Measurements from ENCODE around the gene CEP192. TPM values are rescaled to one million over a fixed set of nuclear protein-coding genes. Genes with fewer than 3 reads are reported as not detected.

The CEP192 gene
- total and polyA plus RNA-seq, 2 experiments from 2014 or later, result 8.4 to 26.3 TPM

DNA sequence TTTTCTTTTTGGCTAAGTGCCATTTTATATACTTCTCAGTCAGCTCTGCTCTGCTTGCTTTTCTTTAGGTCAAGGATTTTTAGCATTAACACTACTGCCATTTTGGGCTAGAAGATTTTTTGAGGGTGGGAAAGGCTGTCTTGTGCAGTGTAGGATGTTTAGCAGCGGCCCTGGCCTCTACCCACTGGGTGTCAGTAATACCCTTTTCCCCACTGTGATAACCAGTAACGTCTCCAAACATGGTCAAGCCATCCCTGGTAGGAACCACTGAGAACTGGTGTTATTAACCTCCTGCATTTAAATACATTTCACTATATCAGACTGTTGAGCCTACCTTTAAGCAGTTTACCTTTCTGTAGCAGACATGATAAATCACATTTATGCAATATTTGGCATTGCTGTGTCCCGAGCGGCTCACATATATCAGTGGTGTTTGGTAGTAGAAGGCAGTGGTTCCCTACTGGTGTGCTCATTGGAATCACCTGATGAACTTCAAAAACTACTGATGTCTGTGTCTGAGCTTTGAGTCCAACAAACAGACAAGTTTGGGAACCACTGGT lies 70.5 kb downstream of the CEP192 start:
- TF ChIP-seq, protein P1, sequence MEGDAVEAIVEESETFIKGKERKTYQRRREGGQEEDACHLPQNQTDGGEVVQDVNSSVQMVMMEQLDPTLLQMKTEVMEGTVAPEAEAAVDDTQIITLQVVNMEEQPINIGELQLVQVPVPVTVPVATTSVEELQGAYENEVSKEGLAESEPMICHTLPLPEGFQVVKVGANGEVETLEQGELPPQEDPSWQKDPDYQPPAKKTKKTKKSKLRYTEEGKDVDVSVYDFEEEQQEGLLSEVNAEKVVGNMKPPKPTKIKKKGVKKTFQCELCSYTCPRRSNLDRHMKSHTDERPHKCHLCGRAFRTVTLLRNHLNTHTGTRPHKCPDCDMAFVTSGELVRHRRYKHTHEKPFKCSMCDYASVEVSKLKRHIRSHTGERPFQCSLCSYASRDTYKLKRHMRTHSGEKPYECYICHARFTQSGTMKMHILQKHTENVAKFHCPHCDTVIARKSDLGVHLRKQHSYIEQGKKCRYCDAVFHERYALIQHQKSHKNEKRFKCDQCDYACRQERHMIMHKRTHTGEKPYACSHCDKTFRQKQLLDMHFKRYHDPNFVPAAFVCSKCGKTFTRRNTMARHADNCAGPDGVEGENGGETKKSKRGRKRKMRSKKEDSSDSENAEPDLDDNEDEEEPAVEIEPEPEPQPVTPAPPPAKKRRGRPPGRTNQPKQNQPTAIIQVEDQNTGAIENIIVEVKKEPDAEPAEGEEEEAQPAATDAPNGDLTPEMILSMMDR (IDR thresholded peaks at IDR 0.05; ENCODE audit: low read depth, low read length), result no peak
- Histone ChIP-seq H3K36me3 (peaks cover 3% of the 10 kb centered on the region), H3K4me3 (no peak overlapping the region), H3K4me1 (ENCODE audit: low read depth) (no peaks in the 10 kb centered on the region), H3K27me3 (no peaks in the 10 kb centered on the region), H3K27ac (no peak overlapping the region), H3K9me3 (ENCODE audit: low read depth) (no peaks in the 10 kb centered on the region)
- DNase-seq (ENCODE audit: low read depth in 1 of 2, low spot score in 1 of 2), result no peak

GRCh38 chr18:13067124-13067523 lies 76.0 kb downstream of the CEP192 start:
- Histone ChIP-seq H3K36me3 (peaks cover 46% of the 10 kb centered on the region), H3K4me3 (no peak overlapping the region), H3K27me3 (no peaks in the 10 kb centered on the region), H3K9me3 (ENCODE audit: low read depth) (no peaks in the 10 kb centered on the region), H3K4me1 (ENCODE audit: low read depth) (no peaks in the 10 kb centered on the region), H3K27ac (no peak overlapping the region)
- no peak for DNase-seq (ENCODE audit: low read depth in 1 of 2, low spot score in 1 of 2)
- TF ChIP-seq, protein P1 (IDR thresholded peaks at IDR 0.05; ENCODE audit: low read depth, low read length), result no peak

GRCh38 chr18:13067966-13068365 lies 76.8 kb downstream of the CEP192 start:
- Histone ChIP-seq H3K4me1 (ENCODE audit: low read depth) (no peaks in the 10 kb centered on the region), H3K27me3 (no peaks in the 10 kb centered on the region), H3K9me3 (ENCODE audit: low read depth) (no peaks in the 10 kb centered on the region), H3K36me3 (peaks cover 51% of the 10 kb centered on the region), H3K27ac (no peak overlapping the region), H3K4me3 (no peak overlapping the region)
- no peak for DNase-seq (ENCODE audit: low read depth in 1 of 2, low spot score in 1 of 2)
- TF ChIP-seq, protein P1 (IDR thresholded peaks at IDR 0.05; ENCODE audit: low read depth, low read length), result no peak

- no peaks in the 10 kb centered on the region for H3K9me3 ChIP-seq (ENCODE audit: low read depth)
- no peaks in the 10 kb centered on the region for H3K4me1 ChIP-seq (ENCODE audit: low read depth)
- no peaks in the 10 kb centered on the region for H3K27me3 ChIP-seq
- no peak overlapping the region for H3K27ac ChIP-seq
- H3K36me3 ChIP-seq, result peaks cover 63% of the 10 kb centered on the region
- no peak overlapping the region for H3K4me3 ChIP-seq
- TF ChIP-seq, protein P1 (IDR thresholded peaks at IDR 0.05; ENCODE audit: low read depth, low read length), result no peak
- peak in 1 of 2 donors; percentile 35 for DNase-seq (ENCODE audit: low read depth in 1 of 2, low spot score in 1 of 2)
Measured at GRCh38 chr18:13070460-13070859, 79.3 kb downstream of the CEP192 start.

DNA sequence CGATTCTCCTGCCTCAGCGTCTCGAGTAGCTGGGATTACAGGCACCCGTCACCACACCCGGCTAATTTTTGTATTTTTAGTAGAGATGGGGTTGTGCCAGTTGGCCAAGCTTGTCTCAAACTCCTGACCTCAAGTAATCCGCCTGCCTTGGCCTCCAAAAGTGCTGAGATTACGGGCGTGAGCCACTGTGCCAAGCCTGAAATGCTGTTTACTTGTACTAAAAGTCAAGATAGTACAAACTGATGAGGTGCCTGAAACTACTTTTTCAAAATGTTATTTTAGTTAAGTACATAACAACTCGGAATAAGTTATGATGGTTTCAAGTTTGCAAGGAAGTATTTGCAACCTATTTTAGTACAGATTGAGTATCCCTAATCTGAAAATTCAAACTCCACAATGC lies 85.7 kb downstream of the CEP192 start:
- no peaks in the 10 kb centered on the region for H3K27me3 ChIP-seq
- no peak overlapping the region for H3K27ac ChIP-seq
- H3K4me3 ChIP-seq, result no peak overlapping the region
- H3K4me1 ChIP-seq (ENCODE audit: low read depth), result no peaks in the 10 kb centered on the region
- TF ChIP-seq, protein P1 (IDR thresholded peaks at IDR 0.05; ENCODE audit: low read depth, low read length), result no peak
- H3K36me3 ChIP-seq, result peaks cover 25% of the 10 kb centered on the region
- DNase-seq (ENCODE audit: low read depth in 1 of 2, low spot score in 1 of 2), result no peak
- no peaks in the 10 kb centered on the region for H3K9me3 ChIP-seq (ENCODE audit: low read depth)
